Measurements from ENCODE around the gene EXOC6B. TPM values are rescaled to one million over a fixed set of nuclear protein-coding genes. Genes with fewer than 3 reads are reported as not detected.
"Not testable (repeated sequence)": the region's sequence is repeated elsewhere in the genome, so short reads cannot be mapped to it uniquely, and the experiment has no call there.

Gene EXOC6B
- total RNA-seq, 1 donor from 2014 or later = 33.0 TPM

DNA sequence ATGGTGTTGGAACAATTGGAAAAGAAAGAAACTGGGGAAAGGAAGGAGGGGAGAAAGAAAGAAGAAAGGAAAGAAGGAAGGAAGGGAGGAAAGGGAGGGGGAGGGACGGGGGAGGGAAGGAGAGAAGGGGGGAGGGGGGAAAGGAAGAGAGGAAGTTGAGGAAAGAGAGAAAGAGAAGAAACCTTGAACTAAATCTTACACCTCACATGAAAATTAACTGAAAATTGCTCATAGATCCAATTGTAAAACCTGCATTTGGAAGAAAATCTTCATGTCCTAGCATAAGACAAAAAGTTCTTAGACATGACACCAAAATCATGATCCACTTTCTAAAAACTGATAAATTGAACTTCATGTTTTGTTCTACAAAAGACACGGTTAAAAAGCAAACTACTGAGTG is 163.8 kb downstream of the EXOC6B start:
- H3K4me1 ChIP-seq = no peaks in the 10 kb centered on the region
- H3K27me3 ChIP-seq (ENCODE audit: low read depth) = no peaks in the 10 kb centered on the region
- TF ChIP-seq, protein P1, sequence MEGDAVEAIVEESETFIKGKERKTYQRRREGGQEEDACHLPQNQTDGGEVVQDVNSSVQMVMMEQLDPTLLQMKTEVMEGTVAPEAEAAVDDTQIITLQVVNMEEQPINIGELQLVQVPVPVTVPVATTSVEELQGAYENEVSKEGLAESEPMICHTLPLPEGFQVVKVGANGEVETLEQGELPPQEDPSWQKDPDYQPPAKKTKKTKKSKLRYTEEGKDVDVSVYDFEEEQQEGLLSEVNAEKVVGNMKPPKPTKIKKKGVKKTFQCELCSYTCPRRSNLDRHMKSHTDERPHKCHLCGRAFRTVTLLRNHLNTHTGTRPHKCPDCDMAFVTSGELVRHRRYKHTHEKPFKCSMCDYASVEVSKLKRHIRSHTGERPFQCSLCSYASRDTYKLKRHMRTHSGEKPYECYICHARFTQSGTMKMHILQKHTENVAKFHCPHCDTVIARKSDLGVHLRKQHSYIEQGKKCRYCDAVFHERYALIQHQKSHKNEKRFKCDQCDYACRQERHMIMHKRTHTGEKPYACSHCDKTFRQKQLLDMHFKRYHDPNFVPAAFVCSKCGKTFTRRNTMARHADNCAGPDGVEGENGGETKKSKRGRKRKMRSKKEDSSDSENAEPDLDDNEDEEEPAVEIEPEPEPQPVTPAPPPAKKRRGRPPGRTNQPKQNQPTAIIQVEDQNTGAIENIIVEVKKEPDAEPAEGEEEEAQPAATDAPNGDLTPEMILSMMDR (IDR thresholded peaks at IDR 0.05) = no peak
- H3K27ac ChIP-seq = no peak overlapping the region
- H3K36me3 ChIP-seq = no peaks in the 10 kb centered on the region
- DNase-seq (no peak), ATAC-seq (no peak)
- H3K4me3 ChIP-seq = no peak overlapping the region
- intact Hi-C loops (cut with DNase I) = no loop called here
- peaks cover 19% of the 10 kb centered on the region for H3K9me3 ChIP-seq

DNA sequence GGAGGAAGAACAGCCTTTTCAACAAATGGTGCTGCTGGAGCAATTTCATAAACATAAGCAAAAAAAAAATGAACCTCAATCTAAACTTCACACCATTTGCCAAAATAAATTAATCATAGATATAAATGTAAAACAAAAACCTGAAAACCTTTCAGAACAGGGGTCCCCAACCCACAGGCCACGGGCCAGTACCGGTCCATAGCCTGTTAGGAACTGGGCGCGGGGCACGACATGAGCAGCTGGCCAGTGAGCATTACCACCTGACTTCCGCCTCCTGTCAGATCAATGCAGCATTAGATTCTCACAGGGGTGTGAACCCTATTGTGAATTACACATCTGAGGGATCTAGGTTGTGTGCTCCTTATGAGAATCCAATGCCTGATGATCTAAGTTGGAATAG is 176.0 kb downstream of the EXOC6B start:
- H3K4me1 ChIP-seq = no peaks in the 10 kb centered on the region
- no peaks in the 10 kb centered on the region for H3K36me3 ChIP-seq
- no peak overlapping the region for H3K4me3 ChIP-seq
- intact Hi-C loops (cut with DNase I) = no loop called here
- TF ChIP-seq, protein P1 (IDR thresholded peaks at IDR 0.05) = no peak
- no peak overlapping the region for H3K27ac ChIP-seq
- DNase-seq (no peak), ATAC-seq (no peak)
- H3K9me3 ChIP-seq = no peaks in the 10 kb centered on the region
- H3K27me3 ChIP-seq (ENCODE audit: low read depth) = no peaks in the 10 kb centered on the region

DNA sequence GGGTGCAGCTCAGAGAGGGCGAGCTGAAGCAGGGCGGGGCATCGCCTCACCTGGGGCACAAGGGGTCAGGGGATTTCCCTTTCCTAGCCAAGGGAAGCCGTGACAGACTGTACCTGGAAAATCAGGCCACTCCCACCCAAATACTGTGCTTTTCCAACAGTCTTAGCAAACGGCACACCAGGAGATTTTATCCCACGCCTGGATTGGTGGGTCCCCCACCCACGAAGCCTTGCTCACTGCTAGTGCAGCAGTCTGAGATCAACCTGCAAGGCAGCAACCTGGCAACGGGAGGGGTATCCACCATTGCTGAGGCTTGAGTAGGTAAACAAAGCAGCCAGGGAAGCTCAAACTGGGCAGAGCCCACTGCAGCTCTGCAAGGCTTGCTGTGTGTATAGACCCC is 184.6 kb downstream of the EXOC6B start:
- DNase-seq; H3K9me3 ChIP-seq; intact Hi-C loops (cut with DNase I): not testable (repeated sequence)

DNA sequence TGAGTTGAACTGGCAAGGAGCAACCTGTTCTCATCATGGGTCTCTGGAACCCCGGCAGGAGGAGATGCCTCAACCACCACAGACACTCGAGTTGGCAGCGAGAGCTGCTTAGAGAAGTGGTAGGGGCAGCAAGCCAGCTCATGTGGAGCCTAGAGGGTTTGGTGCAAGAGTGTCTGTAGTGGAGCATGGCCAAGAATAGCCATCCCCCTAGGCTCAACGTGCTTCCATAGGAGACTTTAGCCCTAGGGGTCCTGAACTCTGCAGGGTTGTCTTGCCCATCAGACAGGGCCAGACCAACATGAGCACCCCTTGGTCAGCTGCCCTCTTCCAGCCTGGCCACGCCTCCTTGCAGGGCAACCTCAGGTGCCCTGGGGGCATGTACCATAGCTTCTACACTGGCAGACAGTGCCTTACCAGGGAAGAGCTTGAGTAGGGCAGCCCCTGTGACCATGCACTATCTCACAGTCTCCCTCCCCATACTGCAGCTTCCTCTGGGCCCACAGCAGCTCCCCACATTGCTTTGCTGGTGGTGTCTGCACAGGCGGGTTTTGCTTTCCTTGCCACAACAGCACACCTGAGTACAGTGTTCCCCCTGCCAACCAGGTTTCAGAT is 187.1 kb downstream of the EXOC6B start:
- no peak overlapping the region for H3K27ac ChIP-seq
- DNase-seq (no peak), ATAC-seq (no peak)
- H3K9me3 ChIP-seq = peaks cover 1% of the 10 kb centered on the region
- H3K27me3 ChIP-seq (ENCODE audit: low read depth) = no peaks in the 10 kb centered on the region
- no peak overlapping the region for H3K4me3 ChIP-seq
- no peaks in the 10 kb centered on the region for H3K4me1 ChIP-seq
- H3K36me3 ChIP-seq = no peaks in the 10 kb centered on the region
- TF ChIP-seq, protein P1 (IDR thresholded peaks at IDR 0.05) = no peak
- intact Hi-C loops (cut with DNase I) = no loop called here

More for the DNA sequence above, 184.6 kb downstream of the EXOC6B start:
- not testable (repeated sequence) for H3K4me1 ChIP-seq; H3K36me3 ChIP-seq; H3K27me3 ChIP-seq (ENCODE audit: low read depth); H3K4me3 ChIP-seq; H3K27ac ChIP-seq; ATAC-seq

DNA sequence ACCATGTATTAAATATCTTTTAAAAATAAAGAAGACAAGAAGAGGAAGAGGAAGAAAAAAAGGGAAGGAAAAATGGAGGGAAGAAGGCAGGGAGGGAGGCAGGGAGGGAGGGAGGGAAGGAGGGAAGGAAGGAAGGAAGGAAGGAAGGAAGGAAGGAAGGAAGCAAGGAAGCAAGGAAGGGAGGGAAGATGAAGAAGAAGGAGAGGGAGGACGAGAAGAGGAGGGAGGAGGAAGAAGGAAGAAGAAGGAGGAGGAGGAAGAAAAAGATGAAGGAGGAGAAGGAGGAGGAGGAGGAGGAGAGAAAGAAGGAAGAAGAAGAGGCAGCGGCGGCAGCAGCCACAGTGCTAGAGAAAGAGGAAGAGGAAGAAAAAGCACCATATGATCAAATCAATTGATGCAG is 189.6 kb downstream of the EXOC6B start:
- Histone ChIP-seq H3K36me3 (no peaks in the 10 kb centered on the region), H3K9me3 (no peaks in the 10 kb centered on the region), H3K27ac (no peak overlapping the region), H3K27me3 (ENCODE audit: low read depth) (no peaks in the 10 kb centered on the region), H3K4me3 (no peak overlapping the region), H3K4me1 (no peaks in the 10 kb centered on the region)
- ATAC-seq = no peak
- intact Hi-C loops (cut with DNase I) = no loop called here
- no peak for DNase-seq
- TF ChIP-seq, protein P1 (IDR thresholded peaks at IDR 0.05) = no peak

DNA sequence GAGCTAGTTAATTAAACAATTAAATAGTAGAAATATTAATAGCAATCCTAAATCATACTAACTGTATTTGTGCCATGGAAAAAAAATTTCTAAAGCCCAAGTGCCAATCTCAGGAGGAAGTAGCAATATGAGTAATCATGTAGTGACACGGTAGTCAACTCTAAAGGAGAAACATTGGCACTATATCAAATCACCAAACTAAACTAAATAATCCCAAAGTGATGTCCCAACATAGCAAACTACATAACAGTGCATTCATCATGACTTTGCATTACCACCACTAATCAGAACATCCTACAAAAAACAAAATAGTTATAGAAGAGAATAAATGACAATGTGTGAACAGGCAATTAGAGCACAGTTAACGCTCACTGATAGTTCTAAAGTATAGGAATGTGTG is 195.1 kb downstream of the EXOC6B start:
- Histone ChIP-seq H3K27ac (no peak overlapping the region), H3K4me3 (no peak overlapping the region), H3K9me3 (no peaks in the 10 kb centered on the region), H3K27me3 (ENCODE audit: low read depth) (no peaks in the 10 kb centered on the region), H3K4me1 (no peaks in the 10 kb centered on the region), H3K36me3 (no peaks in the 10 kb centered on the region)
- intact Hi-C loops (cut with DNase I) = no loop called here
- no peak for ATAC-seq
- TF ChIP-seq, protein P1 (IDR thresholded peaks at IDR 0.05) = no peak
- DNase-seq = no peak

All from lower lobe of right lung (tissue), 2 donors.